Esophagus muscularis mucosa (tissue), 4 donors: ENCODE results near the gene OR2V1. TPM values are rescaled to one million over a fixed set of nuclear protein-coding genes. Genes with fewer than 3 reads are reported as not detected.
A peak's percentile ranks its signal among the peaks of the same experiment; 100 is the strongest.
"Not testable (repeated sequence)": the region's sequence is repeated elsewhere in the genome, so short reads cannot be mapped to it uniquely, and the experiment has no call there.

Experiments used
- DNase-seq: peaks from one replicate; pipeline ENCODE4 v3.0.0-alpha.2; 2017; ENCODE audit errors: extremely low spot score
- H3K27ac ChIP-seq, 4 donors: fragments of 200-600 bp; sonication (generic); replicated peaks in 1 of 4; 1 replicate in 3 of 4; 2 replicates in 1 of 4; pipeline ENCODE4 v1.5.1; 2016 to 2019; ENCODE audit warnings: mild to moderate bottlenecking in 1 of 4
- H3K27me3 ChIP-seq, 4 donors: fragments of 200-600 bp; sonication (generic); one replicate each; pipeline versions ENCODE4 v1.5.1 to v1.6.0; 2016 to 2019
- H3K36me3 ChIP-seq, 4 donors: fragments of 200-600 bp; sonication (generic); one replicate each; pipeline ENCODE4 v1.5.1; 2016 to 2019
- H3K4me1 ChIP-seq, 4 donors: fragments of 200-600 bp; sonication (generic); one replicate each; pipeline ENCODE4 v1.5.1; 2016 to 2019
- H3K4me3 ChIP-seq, 4 donors: fragments of 200-600 bp; sonication (generic); 1 replicate in 2 of 4; 2 replicates in 2 of 4; pipeline ENCODE4 v1.5.1; 2016 to 2019; ENCODE audit warnings: mild to moderate bottlenecking in 4 of 4, moderate library complexity in 1 of 4
- H3K9me3 ChIP-seq, 4 donors: fragments of 200-600 bp; sonication (generic); 1 replicate in 3 of 4; 2 replicates in 1 of 4; pipeline ENCODE4 v1.5.1; 2016 to 2019
- CTCF ChIP-seq, 3 experiments: fragments of 200-600 bp in 2 of 3; fragments of 450-650 bp in 1 of 3; sonication (generic) in 2 of 3; IDR thresholded peaks; one replicate each; pipeline ENCODE4 v1.5.1; 2017 to 2019; ENCODE audit warnings: antibody characterized with exemption in 3 of 3, mild to moderate bottlenecking in 2 of 3, moderate library complexity in 1 of 3
- EP300 ChIP-seq: sonication (generic); formaldehyde crosslinking; IDR thresholded peaks from one replicate; pipeline ENCODE4 v1.6.1; 2017; ENCODE audit warnings: antibody characterized with exemption
- POLR2A ChIP-seq: fragments of 450-650 bp; IDR thresholded peaks from one replicate; pipeline ENCODE4 v1.6.1; 2017; ENCODE audit warnings: antibody characterized with exemption, moderate library complexity, mild to moderate bottlenecking, low read depth
- POLR2AphosphoS5 ChIP-seq, 2 donors: sonication (generic); formaldehyde crosslinking; IDR thresholded peaks; one replicate each; pipeline ENCODE4 v1.6.1; 2017; ENCODE audit warnings: antibody characterized with exemption in 2 of 2
- WGBS: methylation state at CpG from one replicate; pipeline ENCODE4 v1.1.5; 2018; 5-methylcytosine and 5-hydroxymethylcytosine counted together
- intact Hi-C: fragments of 100-400 bp; cut with DNase I; formaldehyde crosslinking; loops from one replicate; pipeline ENCODE4 v1.15.1; 2023
- total RNA-seq, 4 donors: library from RNA; depleted of rRNA; stranded (reverse); fragments of >200 nt; gene quantifications; one replicate each; pipeline versions ENCODE4 v1.1.0 to v1.2.1, GENCODE V29; 2016

Gene OR2V1
- total RNA-seq, 4 donors from 2014 or later: not detected

- H3K4me1 ChIP-seq, intact Hi-C loops, H3K4me3 ChIP-seq, DNase-seq, H3K27ac ChIP-seq, H3K36me3 ChIP-seq, H3K9me3 ChIP-seq: not testable (repeated sequence)
- H3K27me3 ChIP-seq: peaks cover 0 to 48% (median 17%) of the 10 kb centered on the region in 4 donors
- no CpG with 5 or more reads among the region's 26 CpGs for WGBS
Observed at GRCh38 chr5:181096721-181097382, 34.1 kb downstream of the OR2V1 start.

DNA sequence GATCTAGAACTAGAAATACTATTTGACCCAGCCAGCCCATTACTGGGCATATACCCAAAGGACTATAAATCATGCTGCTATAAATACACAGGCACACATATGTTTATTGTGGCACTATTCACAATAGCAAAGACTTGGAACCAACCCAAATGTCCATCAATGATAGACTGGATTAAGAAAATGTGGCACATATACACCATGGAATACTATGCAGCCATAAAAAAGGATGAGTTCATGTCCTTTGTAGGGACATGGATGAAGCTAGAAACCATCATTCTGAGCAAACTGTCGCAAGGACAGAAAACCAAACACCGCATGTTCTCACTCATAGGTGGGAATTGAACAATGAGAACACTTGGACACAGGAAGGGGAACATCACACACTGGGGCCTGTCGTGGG is 35.8 kb downstream of the OR2V1 start:
- intact Hi-C loops, H3K27ac ChIP-seq, DNase-seq, H3K36me3 ChIP-seq, H3K4me3 ChIP-seq, H3K4me1 ChIP-seq, H3K9me3 ChIP-seq: not testable (repeated sequence)
- H3K27me3 ChIP-seq: peaks cover 0 to 43% (median 13%) of the 10 kb centered on the region in 4 donors
- 83% methylated on average over 3 of the region's 3 CpGs for WGBS

GRCh38 chr5:181092428-181092827 is 38.5 kb downstream of the OR2V1 start:
- Histone ChIP-seq H3K9me3 (no peaks in the 10 kb centered on the region), H3K4me1 (no peaks in the 10 kb centered on the region)
- peak; percentile 45 for DNase-seq

DNA sequence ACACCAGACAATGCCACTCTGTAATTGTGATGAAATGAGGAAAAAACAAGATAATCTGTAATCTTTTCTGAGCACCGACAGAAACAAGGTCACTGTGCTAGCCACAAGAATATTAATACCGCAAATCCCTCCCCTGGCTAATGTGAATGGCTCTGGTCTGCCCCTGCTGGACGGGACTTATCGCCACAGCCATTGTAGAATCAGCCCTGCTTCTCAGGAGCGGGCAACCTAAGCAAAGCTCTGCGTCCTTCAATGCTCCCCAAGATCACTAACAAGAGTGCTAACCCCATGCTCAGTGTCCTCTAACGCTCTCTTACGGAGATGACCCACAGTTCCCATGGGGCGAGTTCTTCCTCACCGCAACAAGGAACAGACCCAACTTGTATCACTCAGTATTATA is 42.7 kb downstream of the OR2V1 start:
- DNase-seq: peak; percentile 78
- Histone ChIP-seq H3K36me3 (no peaks in the 10 kb centered on the region), H3K4me3 (no peak overlapping the region), H3K27me3 (peaks cover 0 to 46% (median 0%) of the 10 kb centered on the region in 4 donors), H3K4me1 (no peaks in the 10 kb centered on the region), H3K27ac (no peak overlapping the region), H3K9me3 (no peaks in the 10 kb centered on the region)
- TF ChIP-seq CTCF (IDR thresholded peaks at IDR 0.05) (peak in 1 of 3 experiments; percentile 21), POLR2AphosphoS5 (IDR thresholded peaks at IDR 0.05) (no peak)
- intact Hi-C loops: no loop called here
- 55% methylated on average over 10 of the region's 10 CpGs for WGBS

More at GRCh38 chr5:181092428-181092827, 38.5 kb downstream of the OR2V1 start:
- no peak for TF ChIP-seq EP300
- TF ChIP-seq CTCF (IDR thresholded peaks at IDR 0.05): no peak
- no peak for TF ChIP-seq POLR2AphosphoS5 (IDR thresholded peaks at IDR 0.05)
- no peak for TF ChIP-seq POLR2A
- Histone ChIP-seq H3K27me3 (peaks cover 0 to 22% (median 0%) of the 10 kb centered on the region in 4 donors), H3K27ac (no peak overlapping the region), H3K36me3 (no peaks in the 10 kb centered on the region), H3K4me3 (no peak overlapping the region)
- intact Hi-C loops: no loop called here
- 69% methylated on average over 7 of the region's 7 CpGs for WGBS

GRCh38 chr5:181087309-181087708 is 43.7 kb downstream of the OR2V1 start:
- TF ChIP-seq POLR2AphosphoS5 (IDR thresholded peaks at IDR 0.05) (no peak), EP300 (no peak), CTCF (IDR thresholded peaks at IDR 0.05) (no peak), POLR2A (no peak)
- intact Hi-C loops: no loop called here
- no peak overlapping the region for H3K4me3 ChIP-seq
- peak; percentile 85 for DNase-seq
- no peak overlapping the region for H3K27ac ChIP-seq
- no peaks in the 10 kb centered on the region for H3K9me3 ChIP-seq
- no peaks in the 10 kb centered on the region for H3K4me1 ChIP-seq
- H3K27me3 ChIP-seq: peaks cover 0 to 47% (median 0%) of the 10 kb centered on the region in 4 donors
- no peaks in the 10 kb centered on the region for H3K36me3 ChIP-seq
- 72% methylated on average over 10 of the region's 10 CpGs for WGBS

DNA sequence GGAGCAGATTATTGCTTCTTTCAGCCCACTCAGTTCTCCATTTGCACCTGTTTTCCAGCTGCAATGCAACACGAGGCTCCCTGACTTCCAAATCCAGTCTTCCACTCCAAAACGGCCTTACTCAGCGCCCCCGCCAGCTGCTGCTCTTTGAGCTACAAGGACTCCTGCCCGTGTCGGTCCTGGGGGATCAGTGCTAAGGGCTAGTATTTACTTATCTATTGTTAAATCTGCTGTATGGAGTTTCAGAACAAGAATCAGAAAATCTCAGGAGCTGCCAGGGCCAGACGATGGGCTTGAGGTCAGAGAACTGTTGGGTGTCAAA is 44.1 kb downstream of the OR2V1 start:
- intact Hi-C loops: no loop called here
- peaks cover 0 to 52% (median 0%) of the 10 kb centered on the region in 4 donors for H3K27me3 ChIP-seq
- H3K4me1 ChIP-seq: no peaks in the 10 kb centered on the region
- H3K36me3 ChIP-seq: no peaks in the 10 kb centered on the region
- no peaks in the 10 kb centered on the region for H3K9me3 ChIP-seq
- 54% methylated on average over 7 of the region's 7 CpGs for WGBS
- no peak overlapping the region for H3K27ac ChIP-seq
- peak; percentile 39 for DNase-seq
- H3K4me3 ChIP-seq: no peak overlapping the region
- no peak for TF ChIP-seq POLR2A
- no peak for TF ChIP-seq POLR2AphosphoS5 (IDR thresholded peaks at IDR 0.05)
- no peak for TF ChIP-seq CTCF (IDR thresholded peaks at IDR 0.05)
- no peak for TF ChIP-seq EP300
